Hepatocyte (in vitro differentiated cells): ENCODE measurements around the gene SESN1. TPM values are rescaled to one million over a fixed set of nuclear protein-coding genes. Genes with fewer than 3 reads are reported as not detected.

Source experiments
- DNase-seq: peaks from one replicate; pipeline ENCODE4 v3.0.0-alpha.2; 2016; ENCODE audit warnings: low spot score
- H2AFZ ChIP-seq: fragments of 200-600 bp; sonication (generic); 2 replicates; pipeline ENCODE4 v1.6.0; 2016; ENCODE audit warnings: antibody characterized with exemption, mild to moderate bottlenecking
- H3K27ac ChIP-seq: fragments of 200-600 bp; sonication (generic); 2 replicates; pipeline ENCODE4 v1.5.1; 2016; ENCODE audit warnings: mild to moderate bottlenecking
- H3K27me3 ChIP-seq: fragments of 200-600 bp; sonication (generic); 2 replicates; pipeline ENCODE4 v1.6.1; 2016
- H3K36me3 ChIP-seq: fragments of 200-600 bp; sonication (generic); replicated peaks from 2 replicates; pipeline ENCODE4 v1.5.1; 2016; ENCODE audit warnings: low read depth; ENCODE audit not compliant: insufficient read depth
- H3K4me1 ChIP-seq: fragments of 200-600 bp; sonication (generic); 2 replicates; pipeline ENCODE4 v1.5.1; 2016; ENCODE audit warnings: mild to moderate bottlenecking, moderate library complexity; ENCODE audit not compliant: insufficient read depth
- H3K4me2 ChIP-seq: fragments of 200-600 bp; sonication (generic); 2 replicates; pipeline ENCODE4 v1.6.0; 2016
- H3K4me3 ChIP-seq: fragments of 200-600 bp; sonication (generic); 2 replicates; pipeline ENCODE4 v1.5.1; 2016; ENCODE audit warnings: mild to moderate bottlenecking
- H3K79me2 ChIP-seq: fragments of 200-600 bp; sonication (generic); 2 replicates; pipeline ENCODE4 v1.6.0; 2017; ENCODE audit warnings: mild to moderate bottlenecking
- H3K9me2 ChIP-seq: fragments of 200-600 bp; sonication (generic); replicated peaks from 2 replicates; pipeline ENCODE4 v1.6.0; 2017; ENCODE audit warnings: mild to moderate bottlenecking; ENCODE audit not compliant: insufficient read depth
- H3K9me3 ChIP-seq: fragments of 200-600 bp; sonication (generic); 2 replicates; pipeline ENCODE4 v1.5.1; 2016; ENCODE audit warnings: low read depth, mild to moderate bottlenecking
- H4K20me1 ChIP-seq: fragments of 200-600 bp; sonication (generic); 2 replicates; pipeline ENCODE4 v1.6.0; 2016; ENCODE audit warnings: mild to moderate bottlenecking; ENCODE audit not compliant: insufficient read depth, poor library complexity, severe bottlenecking
- CTCF ChIP-seq: fragments of 200-600 bp; sonication (generic); IDR thresholded peaks from 2 replicates; pipeline ENCODE4 v1.5.1; 2016; ENCODE audit warnings: antibody characterized with exemption, mild to moderate bottlenecking; ENCODE audit not compliant: poor library complexity
- EZH2 ChIP-seq: fragments of 200-600 bp; sonication (generic); IDR thresholded peaks from 2 replicates; pipeline ENCODE4 v1.6.1; 2016; ENCODE audit warnings: antibody characterized with exemption, mild to moderate bottlenecking, borderline replicate concordance
- EZH2phosphoT487 ChIP-seq: fragments of 200-600 bp; sonication (generic); IDR thresholded peaks from one replicate; pipeline ENCODE4 v1.6.1; 2018; ENCODE audit warnings: antibody characterized with exemption, mild to moderate bottlenecking, low read depth, moderate library complexity; ENCODE audit not compliant: unreplicated experiment, severe bottlenecking
- WGBS: methylation state at CpG from one replicate; pipeline ENCODE4 v1.1.6; 2016; ENCODE audit warnings: low lambda C conversion rate; ENCODE audit errors: missing lambda C conversion rate; 5-methylcytosine and 5-hydroxymethylcytosine counted together
- polyA plus RNA-seq: library from polyadenylated mRNA; unstranded; fragments of >200 nt; fragmentation: Nextera tagmentation; extraction: Ambion mirVana; gene quantifications from 2 replicates; pipeline ENCODE4 v1.2.1, GENCODE V29; 2016
- total RNA-seq: library from RNA; depleted of rRNA; stranded (reverse); fragments of >200 nt; gene quantifications from 2 replicates; pipeline ENCODE4 v1.2.3, GENCODE V29; 2014

SESN1 gene
- total and polyA plus RNA-seq, 2 experiments from 2014 or later: 29.1 to 59.1 TPM

GRCh38 chr6:109013656-109014305 lies 80.9 kb downstream of the SESN1 start:
- TF ChIP-seq EZH2 (no peak), CTCF (no peak), EZH2phosphoT487 (no peak)
- Histone ChIP-seq H4K20me1 (no peaks in the 10 kb centered on the region), H3K4me2 (no peak overlapping the region), H3K9me2 (no peaks in the 10 kb centered on the region), H3K27ac (no peak overlapping the region), H3K27me3 (no peaks in the 10 kb centered on the region), H3K36me3 (no peaks in the 10 kb centered on the region), H2AFZ (no peak overlapping the region), H3K4me3 (no peak overlapping the region), H3K9me3 (no peaks in the 10 kb centered on the region), H3K4me1 (peaks cover 13% of the 10 kb centered on the region), H3K79me2 (peaks cover 14% of the 10 kb centered on the region)
- WGBS: 44% methylated on average over 2 of the region's 2 CpGs
- no peak for DNase-seq

- Histone ChIP-seq H3K9me2 (no peaks in the 10 kb centered on the region), H3K4me3 (peak overlapping the region; percentile 63), H3K4me1 (peaks cover 13% of the 10 kb centered on the region), H3K9me3 (no peaks in the 10 kb centered on the region), H3K79me2 (peaks cover 36% of the 10 kb centered on the region), H3K4me2 (peak overlapping the region; percentile 85), H2AFZ (no peak overlapping the region), H4K20me1 (peaks cover 6% of the 10 kb centered on the region), H3K27ac (peak overlapping the region; percentile 90), H3K27me3 (no peaks in the 10 kb centered on the region), H3K36me3 (no peaks in the 10 kb centered on the region)
- TF ChIP-seq EZH2 (no peak), CTCF (no peak), EZH2phosphoT487 (no peak)
- 56% methylated on average over 2 of the region's 2 CpGs for WGBS
- DNase-seq: no peak
These were observed 83.9 kb downstream of the SESN1 start for GRCh38 chr6:109010705-109011102.

- peaks cover 10% of the 10 kb centered on the region for H4K20me1 ChIP-seq
- H3K27ac ChIP-seq: peak overlapping the region; percentile 90
- DNase-seq: no peak
- 23% methylated on average over 10 of the region's 10 CpGs for WGBS
- TF ChIP-seq EZH2phosphoT487 (no peak), CTCF (no peak), EZH2 (no peak)
- H3K9me3 ChIP-seq: no peaks in the 10 kb centered on the region
- peaks cover 42% of the 10 kb centered on the region for H3K79me2 ChIP-seq
- peak overlapping the region; percentile 63 for H3K4me3 ChIP-seq
- H3K27me3 ChIP-seq: no peaks in the 10 kb centered on the region
- H3K4me2 ChIP-seq: peak overlapping the region; percentile 85
- H2AFZ ChIP-seq: peak overlapping the region; percentile 61
- H3K4me1 ChIP-seq: peaks cover 13% of the 10 kb centered on the region
- H3K9me2 ChIP-seq: no peaks in the 10 kb centered on the region
- H3K36me3 ChIP-seq: no peaks in the 10 kb centered on the region
These were observed 84.5 kb downstream of the SESN1 start for GRCh38 chr6:109009962-109010704.
